HG03039 (cell line): ENCODE results near the gene PTPRM.

Experiments used
- ATAC-seq: cut with Tn5 transposase; IDR thresholded peaks from one replicate; pipeline ENCODE4 v1.9.1; 2021; ENCODE audit warnings: mild to moderate bottlenecking, moderate library complexity; ENCODE audit not compliant: unreplicated experiment

Gene PTPRM

DNA sequence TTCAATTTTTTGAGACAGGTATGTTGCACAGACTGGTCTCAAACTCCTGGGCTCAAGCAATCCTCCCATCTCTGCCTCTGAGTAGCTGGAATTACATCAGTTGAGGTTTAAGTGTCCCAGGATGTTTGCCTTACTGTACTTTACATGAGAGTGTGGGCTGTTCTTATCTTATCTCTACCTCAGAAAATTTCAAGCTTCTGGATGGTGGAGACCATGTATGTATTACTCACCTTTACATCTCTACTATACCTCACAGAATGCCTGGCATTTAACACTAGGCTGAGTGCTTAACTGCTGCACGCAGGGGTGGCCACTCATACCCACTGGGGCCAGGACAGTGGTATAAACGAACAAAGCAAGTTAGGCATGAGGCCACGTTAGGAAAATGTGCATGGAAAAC is 770.1 kb downstream of the PTPRM start:
- no peak for ATAC-seq

DNA sequence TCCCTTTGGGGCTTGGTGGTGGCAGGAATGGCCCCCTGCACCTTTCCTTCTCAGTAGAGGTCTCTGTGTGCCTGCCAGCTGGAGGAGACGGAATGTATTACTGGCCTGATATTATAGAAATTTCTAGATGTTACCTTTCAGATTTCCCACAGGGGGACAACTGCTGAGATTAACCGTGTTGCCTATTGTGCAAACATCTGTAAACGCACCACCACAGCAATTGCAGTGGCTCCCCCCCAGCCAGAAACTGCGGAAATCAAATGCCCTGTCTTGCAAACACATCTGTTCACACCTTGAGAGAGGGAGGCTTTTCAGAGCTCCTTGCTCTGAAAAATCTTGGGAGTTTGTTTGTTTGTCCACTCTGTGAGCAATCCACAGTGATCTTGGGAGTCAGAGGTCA is 772.1 kb downstream of the PTPRM start:
- ATAC-seq: no peak

DNA sequence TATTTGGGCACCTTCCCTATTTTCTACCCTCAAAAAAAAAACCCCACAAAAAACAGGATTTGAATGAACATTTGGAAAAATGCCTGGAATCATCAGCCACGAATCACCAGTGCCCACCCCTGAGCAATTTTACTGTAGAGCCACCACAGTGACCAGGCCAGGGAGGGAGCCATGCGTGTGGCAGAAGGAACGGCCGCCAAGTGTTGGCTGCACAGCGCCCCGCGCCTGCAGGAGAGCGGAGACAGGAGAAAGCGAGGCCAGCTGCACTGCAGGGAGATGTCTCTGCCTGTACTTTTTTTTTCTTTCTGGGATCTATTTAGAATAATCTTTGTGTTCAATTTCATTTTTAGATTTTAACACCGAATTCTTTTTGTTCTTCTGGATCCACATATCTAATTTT is 772.8 kb downstream of the PTPRM start:
- no peak for ATAC-seq

DNA sequence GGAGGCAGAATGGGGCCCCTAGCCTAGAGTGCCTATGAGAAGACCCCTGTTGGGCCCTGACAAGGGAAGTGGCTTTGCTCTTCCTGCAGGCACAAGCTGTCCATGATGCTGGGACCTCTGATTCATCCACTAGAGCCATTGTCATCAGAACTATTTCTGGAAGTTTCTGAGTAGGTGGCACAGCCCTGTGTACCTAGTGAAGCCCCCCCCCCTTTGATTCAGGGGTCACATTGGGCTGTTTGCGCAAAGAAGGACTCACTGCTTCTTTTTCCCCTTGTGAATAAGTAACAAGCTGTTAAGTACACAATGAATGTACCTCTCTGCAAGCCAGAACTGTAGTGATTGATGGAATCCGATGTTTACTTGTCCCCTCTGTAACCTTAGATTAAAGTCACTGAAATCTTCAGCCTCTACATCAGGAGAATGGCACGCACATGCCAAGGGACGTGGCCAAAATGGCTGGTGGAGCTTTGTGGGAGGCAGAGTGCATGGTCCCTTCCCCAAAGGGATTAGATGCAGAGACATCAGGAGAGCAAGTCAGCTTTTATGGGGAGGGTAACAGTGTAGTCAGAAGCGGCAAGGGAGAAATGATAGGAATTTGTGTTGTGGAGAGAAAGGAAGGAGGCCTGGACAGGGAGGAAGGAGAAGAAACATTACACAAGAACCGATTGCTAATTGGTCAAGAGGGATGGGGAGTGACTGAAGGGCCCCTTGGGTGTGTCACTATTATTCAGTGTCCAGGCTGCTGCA is 774.5 kb downstream of the PTPRM start:
- ATAC-seq: no peak

DNA sequence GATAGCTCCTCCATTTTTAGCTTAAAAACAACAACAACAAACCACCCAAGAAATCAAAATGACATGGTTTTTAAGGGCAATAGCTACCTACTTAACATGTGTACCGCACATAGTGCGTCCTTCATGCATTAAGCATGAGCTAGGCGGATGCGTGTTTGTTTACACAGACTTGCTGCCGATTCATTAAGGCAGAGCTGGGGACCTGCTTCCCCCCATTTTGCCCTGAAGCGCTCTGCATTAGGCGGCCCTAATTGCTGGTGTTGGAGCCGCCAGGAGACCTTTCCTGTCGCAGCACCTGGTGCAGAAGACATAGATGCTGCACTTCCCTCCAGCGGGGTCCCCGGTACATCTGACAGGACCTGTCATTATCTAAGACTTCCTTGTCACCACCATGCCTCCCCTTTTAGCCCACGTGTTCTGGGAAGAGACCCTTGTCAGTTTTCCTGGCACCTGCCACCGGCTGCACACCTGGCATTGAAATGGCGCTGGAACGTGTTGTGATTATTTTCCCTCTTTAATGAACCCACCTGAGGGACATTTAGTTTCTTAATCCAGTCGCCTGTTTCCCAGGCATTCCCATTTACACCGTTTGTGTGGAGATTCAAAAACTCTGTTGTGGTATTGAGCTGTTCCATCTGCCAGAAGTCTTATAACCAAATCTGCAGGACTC is 781.1 kb downstream of the PTPRM start:
- no peak for ATAC-seq

GRCh38 chr18:8349608-8350323 is 782.6 kb downstream of the PTPRM start:
- no peak for ATAC-seq

DNA sequence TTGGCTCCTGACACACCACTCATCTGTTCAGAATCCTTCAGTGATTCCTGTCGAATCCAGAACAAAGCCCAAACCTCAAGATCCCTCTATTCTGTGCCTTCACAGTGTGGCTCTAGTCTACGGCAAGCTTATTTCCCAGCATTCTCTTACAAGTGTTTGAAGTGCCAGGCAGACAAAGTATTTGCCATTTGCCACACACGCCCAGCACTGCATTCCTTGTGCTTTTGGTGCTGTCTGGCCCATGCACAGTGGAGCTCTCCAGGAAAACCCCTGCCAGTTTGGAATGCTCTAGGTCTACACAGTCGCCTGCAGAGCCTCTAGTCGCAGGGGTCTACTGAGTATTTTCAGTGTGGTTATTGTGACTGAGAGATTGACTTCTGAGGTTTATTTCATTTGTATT is 783.5 kb downstream of the PTPRM start:
- ATAC-seq: no peak

DNA sequence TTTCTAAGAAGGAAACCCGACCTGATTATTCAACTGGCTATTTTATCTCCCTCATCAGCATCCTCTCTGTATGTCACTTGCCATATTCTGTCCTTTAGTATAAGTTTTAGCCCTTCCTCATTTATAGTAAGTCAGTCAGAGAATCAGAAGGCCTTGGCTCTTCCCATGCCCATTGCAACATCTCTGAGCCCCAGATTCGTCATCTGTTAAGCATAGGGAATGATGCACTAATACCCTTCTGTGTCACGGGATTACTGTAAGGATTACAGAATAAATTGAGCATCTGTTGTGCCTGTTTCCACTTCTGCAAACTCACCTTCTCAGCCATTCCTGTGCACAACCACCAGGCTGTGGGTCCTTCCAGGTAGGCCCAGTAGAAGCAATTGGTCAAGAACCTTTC is 784.0 kb downstream of the PTPRM start:
- no peak for ATAC-seq

DNA sequence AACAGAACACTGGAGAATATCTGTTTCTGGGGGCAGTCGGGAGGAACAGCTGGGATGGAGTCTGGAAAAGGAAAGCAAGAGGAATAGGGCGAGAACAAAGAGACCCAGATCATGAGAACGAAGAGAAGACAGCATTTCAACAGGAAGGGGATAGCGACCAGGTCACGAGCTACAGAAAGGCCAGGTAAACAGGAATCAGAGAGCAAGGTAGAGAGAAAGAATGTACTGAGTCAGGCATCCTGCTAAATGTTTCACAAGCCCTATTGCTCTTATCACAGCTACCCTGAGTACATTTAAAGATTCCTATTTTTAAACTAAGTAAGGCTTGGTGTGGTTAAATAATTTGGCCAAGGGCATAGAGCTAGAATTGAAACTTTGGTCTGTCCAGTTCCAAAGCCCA is 787.2 kb downstream of the PTPRM start:
- ATAC-seq: no peak

DNA sequence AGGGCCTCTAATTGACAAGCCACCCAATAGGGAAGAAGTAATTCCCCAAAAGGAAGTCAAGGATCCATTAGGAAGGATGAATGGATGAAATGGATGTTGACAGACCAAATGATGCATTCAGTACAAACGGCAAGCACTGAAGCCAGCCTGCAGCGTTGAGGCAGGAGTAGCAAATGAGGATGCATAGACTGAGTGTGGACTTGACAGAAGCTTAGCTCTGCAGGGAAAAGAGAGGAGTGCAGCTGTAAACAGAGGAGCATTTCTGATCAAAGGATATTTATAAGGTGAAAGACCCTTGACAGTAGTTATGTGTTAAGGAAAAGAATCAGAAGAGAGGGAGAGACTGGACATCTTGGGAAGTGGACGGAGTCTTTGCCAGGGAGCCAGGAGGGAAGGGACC is 788.9 kb downstream of the PTPRM start:
- ATAC-seq: no peak

DNA sequence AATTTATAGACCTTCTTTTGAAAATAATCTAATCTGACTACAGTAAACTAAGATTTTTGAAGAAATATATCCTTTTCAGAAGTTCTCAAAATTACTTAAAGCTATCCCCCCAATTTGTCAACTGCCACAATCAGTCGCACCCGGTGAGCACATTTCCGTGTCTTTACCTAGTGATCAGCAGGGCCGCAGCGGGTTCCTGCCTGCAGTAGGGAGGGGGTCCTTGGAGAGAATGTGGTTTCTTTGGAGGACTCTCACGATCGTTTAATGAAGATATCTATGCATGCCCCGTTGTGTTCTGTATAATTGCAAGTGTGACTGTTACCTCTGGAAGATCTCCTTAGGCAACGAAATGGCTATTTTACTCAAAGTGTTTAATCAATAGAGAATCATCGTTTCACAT is 790.2 kb downstream of the PTPRM start:
- ATAC-seq: no peak

DNA sequence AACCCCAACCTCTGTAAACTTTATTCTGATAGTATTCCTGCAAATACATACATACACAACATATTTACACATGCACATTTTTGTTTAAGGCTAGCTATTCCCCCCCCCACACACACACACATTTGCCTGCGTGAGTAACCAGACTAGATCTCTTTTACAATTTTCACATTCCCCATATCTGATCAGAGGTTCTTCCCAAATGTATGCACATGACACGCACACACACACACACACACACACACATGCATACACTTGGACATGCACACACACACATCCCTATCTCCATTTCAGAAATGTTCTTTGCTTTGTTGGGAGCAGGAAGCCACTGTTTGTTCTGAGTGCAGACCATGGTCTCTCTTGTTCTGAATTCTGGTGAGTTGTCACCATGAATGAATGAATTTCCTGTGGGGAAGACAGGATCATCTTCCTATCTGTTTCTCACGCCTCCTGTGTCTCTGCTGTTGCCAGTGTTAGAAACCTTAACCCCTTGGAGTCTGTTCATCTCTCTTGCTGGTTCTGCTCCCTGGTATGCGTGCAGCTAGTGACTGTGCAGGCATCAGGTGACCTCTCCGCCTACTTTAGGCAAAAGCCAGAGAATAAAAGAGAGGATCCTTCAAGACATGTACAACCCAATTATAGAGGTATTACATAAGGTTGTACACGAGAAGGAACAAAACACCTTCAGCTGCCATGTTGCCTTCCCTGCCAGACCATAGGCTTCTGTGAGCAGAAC is 791.1 kb downstream of the PTPRM start:
- no peak for ATAC-seq

GRCh38 chr18:8359076-8359475 is 792.0 kb downstream of the PTPRM start:
- no peak for ATAC-seq

DNA sequence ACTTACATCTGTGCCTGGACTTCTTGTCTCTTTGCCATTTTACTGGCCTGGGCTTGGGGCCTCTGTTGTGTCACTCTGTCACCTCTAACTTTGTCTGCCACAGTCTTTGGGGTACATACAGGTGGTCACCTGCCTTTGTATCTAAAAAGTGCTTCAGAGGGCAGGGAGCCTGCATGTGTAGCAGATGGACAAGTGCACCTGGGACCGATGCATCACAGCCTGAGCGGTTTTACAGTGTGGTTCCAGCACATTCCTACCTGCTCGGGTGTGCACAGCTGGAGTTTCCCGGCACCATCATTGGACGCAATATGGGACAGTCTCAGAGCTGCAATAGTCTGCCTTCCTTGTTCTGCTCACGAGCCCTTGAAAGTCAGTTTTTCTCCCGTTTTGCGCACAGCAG is 792.4 kb downstream of the PTPRM start:
- ATAC-seq: no peak

DNA sequence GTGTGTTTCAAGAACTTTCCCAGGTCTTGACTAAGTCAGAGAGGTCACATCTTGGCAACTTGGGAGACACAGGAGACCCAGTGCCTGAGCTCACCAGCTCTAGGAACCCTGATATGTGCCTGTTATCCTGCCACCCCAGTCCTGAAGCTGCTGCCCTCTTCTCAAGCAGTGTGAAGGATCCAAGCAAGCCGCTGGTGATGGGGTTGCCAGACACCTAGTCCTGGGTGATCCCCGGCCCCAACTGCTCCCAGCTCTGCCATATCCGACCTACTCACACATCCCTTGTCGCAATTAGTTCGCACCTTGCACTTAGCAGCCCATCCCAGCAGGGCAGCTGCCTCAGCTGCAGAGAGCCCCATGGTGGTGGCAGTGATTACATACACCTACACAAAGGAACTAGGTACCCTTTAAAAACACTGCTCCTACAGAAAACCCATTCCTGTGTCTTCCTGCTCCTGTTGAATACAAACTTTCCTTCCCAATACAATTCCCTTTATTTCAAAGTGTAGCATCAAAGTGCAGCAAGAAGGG is 794.9 kb downstream of the PTPRM start:
- no peak for ATAC-seq

GRCh38 chr18:8362863-8363262 is 795.7 kb downstream of the PTPRM start:
- ATAC-seq: no peak

- ATAC-seq: no peak
Observed at GRCh38 chr18:8364385-8364784, 797.3 kb downstream of the PTPRM start.

- ATAC-seq: no peak
Observed at GRCh38 chr18:8365006-8365405, 797.9 kb downstream of the PTPRM start.

- no peak for ATAC-seq
Observed at GRCh38 chr18:8365528-8365927, 798.4 kb downstream of the PTPRM start.

- ATAC-seq: no peak
Observed at GRCh38 chr18:8366070-8366469, 799.0 kb downstream of the PTPRM start.

DNA sequence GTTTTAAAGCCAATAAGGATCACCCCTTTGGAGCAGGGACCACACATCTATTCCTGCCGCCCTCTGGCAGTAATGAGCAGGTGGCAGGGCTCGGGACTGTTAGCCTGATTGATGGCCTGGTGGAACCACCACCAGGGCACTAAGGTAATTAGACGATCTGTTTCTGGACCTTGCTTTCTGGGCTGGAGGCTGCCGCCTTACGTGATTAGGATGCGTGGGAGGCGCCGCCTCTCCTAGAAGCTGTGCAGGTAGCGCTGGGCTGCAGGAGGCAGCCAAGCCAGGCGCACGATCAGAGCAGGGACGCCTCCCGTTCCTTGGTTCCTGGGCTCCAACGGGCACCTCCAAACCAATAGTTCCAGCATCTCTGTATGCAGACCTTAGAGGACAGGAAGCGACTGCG is 799.5 kb downstream of the PTPRM start:
- ATAC-seq: no peak
